Measurements from ENCODE around the gene GSTCD.
"Not testable (repeated sequence)": the region's sequence is repeated elsewhere in the genome, so short reads cannot be mapped to it uniquely, and the experiment has no call there.

DNA sequence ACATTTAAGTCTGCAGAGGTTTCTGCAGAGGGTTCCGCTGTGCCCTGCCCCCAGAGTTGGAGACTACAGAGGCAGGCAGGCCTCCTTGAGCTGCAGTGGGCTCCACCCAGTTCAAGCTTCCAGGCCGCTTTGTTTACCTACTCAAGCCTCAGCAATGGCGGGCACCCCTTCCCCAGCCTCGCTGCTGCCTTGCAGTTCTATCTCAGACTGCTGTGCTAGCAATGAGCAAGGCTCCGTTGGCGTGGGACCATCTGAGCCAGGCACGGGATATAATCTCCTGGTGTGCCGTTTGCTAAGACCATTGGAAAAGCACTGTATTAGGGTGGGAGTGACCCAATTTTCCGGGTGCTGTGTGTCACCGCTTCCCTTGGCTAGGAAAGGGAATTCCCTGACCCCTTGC, 26.6 kb downstream of the GSTCD start:
- TF ChIP-seq, protein P1, sequence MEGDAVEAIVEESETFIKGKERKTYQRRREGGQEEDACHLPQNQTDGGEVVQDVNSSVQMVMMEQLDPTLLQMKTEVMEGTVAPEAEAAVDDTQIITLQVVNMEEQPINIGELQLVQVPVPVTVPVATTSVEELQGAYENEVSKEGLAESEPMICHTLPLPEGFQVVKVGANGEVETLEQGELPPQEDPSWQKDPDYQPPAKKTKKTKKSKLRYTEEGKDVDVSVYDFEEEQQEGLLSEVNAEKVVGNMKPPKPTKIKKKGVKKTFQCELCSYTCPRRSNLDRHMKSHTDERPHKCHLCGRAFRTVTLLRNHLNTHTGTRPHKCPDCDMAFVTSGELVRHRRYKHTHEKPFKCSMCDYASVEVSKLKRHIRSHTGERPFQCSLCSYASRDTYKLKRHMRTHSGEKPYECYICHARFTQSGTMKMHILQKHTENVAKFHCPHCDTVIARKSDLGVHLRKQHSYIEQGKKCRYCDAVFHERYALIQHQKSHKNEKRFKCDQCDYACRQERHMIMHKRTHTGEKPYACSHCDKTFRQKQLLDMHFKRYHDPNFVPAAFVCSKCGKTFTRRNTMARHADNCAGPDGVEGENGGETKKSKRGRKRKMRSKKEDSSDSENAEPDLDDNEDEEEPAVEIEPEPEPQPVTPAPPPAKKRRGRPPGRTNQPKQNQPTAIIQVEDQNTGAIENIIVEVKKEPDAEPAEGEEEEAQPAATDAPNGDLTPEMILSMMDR (IDR thresholded peaks at IDR 0.05): not testable (repeated sequence)
- TF ChIP-seq POLR2AphosphoS5 (IDR thresholded peaks at IDR 0.05; ENCODE audit: insufficient read depth in 1 of 2, low read depth in 1 of 2): not testable (repeated sequence)

Measured in vagina (tissue), 2 donors.